ENCODE data around the gene FABP3.
A peak's percentile ranks its signal among the peaks of the same experiment; 100 is the strongest.
"Not testable (repeated sequence)": the region's sequence is repeated elsewhere in the genome, so short reads cannot be mapped to it uniquely, and the experiment has no call there.

The FABP3 gene

GRCh38 chr1:31397360-31398095, 24.7 kb upstream of the FABP3 start:
- FAIRE-seq = no peak

- FAIRE-seq = no peak
Measured at GRCh38 chr1:31396633-31397351, 23.9 kb upstream of the FABP3 start.

DNA sequence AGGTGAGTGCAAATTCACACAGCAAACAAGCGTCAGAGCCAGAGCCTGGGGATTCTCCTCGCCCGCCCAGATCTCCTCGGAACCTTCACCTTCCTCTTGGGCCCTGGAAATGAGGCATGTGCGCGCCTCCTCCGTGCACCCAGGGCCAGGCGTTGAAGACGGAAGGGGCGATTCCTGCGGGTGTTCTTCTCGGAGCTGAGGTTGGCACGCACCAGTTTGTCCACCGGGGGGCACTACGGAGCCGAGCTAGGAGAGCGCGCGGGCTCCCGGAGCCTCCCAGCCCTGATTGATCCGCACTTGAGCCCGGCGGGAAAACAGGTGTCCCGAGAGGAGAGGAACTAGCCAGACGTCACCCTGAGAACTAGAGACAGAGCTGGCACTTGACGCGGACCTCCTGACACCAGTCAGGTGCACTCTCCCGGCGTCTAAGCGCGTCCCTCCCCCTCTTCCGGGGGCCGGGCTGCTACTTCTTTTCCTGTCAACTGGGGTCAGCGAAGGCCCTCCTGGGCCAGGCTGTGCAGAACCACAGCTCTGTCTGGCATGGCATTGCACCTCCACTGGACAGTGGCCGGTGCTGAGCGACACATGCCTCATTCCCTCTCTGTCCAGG, 21.8 kb upstream of the FABP3 start:
- peak; percentile 57 for FAIRE-seq

DNA sequence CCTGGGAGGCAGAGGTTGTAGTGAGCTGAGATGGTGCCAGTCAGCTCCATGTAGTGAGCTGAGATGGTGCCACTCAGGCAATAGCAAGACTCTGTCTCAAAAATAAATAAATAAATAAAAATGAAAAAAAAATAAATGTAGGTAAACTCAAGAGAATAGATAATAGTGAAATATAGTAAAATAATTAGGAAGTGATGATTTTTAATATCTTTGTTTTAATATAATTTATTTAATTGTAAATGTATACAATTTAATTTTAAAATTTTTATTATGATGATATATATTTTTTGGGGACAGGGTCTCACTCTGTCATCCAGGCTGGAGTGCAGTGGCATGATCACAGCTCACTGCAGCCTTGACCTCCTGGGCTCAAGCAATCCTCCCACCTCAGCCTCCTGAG, 20.6 kb upstream of the FABP3 start:
- FAIRE-seq = peak; percentile 50

DNA sequence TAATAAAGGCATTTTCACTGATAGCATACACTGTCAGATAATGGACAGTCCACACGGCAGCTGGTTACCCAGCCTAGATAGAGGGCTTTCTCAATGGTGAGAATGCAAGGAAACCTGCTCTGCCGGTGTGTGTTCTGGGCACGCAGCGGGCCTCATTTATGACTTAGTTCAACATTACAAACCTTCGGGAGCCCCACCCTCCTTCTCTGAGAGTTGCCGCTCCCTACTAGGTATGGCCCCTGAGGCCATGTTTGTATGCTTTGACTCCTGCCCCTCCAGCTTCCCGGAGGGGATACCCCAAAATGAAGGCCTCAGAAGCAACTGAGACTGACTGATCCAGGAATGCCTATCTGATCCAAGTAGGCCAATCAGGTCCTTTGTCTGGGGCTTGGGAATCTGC, 17.2 kb upstream of the FABP3 start:
- no peak for FAIRE-seq

DNA sequence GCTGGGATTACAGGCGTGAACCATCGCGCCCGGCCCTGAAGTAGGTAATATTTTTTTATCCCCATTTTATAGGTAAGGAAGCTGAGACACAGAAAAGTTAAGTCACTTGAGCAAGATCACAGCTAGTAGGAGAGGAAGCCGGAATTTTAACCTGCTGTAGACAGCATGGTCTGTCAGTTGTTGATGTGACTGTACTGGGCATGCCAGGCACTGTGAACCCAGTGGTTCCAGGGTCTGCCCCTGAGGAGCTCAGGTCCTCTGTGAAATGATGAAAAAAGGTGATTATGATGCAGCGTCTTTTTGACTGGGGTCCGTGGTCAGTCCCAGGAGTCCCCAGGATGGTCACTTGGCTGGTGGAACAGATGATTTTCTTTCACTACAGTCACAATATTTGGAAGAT, 16.7 kb upstream of the FABP3 start:
- no peak for FAIRE-seq

- no peak for FAIRE-seq
Measured at GRCh38 chr1:31387612-31388011, 14.7 kb upstream of the FABP3 start.

DNA sequence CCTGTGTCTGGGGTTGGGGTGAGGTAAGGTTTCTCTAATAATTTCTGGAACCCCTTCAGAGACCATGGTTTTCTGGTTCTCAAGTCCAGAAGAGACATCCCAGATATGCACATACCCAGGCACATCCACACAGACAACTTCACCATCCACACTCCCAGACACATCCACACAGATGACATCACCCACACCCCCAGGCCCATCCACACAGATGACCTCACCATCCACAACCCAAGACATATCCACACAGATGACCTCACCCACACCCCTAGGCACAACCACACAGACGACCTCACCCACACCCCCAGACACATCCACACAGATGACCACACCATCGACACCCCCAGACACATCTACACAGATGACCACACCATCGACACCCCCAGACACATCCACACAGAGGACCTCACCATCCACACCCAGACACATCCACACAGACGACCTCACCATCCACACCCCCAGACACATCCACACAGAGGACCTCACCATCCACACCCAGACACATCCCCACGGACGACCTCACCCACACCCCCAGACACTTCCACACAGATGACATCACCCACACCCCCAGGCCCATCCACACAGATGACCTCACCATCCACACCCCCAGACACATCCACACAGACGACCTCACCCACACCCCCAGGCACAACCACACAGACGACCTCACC, 13.8 kb upstream of the FABP3 start:
- FAIRE-seq = not testable (repeated sequence)

GRCh38 chr1:31383967-31384366, 11.1 kb upstream of the FABP3 start:
- no peak for FAIRE-seq

DNA sequence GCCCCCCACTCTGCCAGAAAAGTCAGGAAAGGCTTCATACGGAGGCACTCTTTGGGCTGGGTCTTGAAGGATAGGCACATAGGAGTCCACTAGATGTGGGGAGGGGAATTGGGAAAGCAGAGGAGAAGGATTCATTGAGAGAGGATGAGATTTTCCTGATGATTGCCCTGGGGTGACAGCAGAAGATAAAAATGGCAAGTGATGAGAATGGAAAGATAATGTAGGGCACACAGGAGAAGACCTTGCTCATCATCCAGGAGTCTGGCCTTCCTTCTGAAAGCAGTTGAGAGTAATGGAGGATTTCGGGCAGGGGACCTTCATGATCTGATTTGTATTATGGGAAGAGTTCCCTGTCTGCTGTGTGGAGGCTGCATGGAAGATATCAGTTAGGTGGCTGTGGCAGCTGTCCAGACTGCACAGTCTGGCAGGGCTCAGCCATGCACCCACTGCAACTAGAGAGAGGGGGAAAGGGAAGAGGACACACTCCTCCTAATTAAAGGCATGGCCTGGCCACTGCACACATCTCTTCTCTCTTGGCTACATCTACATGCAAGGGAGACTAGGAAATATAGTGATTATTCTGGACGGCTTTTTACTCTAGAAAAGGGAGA, 9.6 kb upstream of the FABP3 start:
- no peak for FAIRE-seq

GRCh38 chr1:31381394-31382294, 8.8 kb upstream of the FABP3 start:
- FAIRE-seq = no peak

GRCh38 chr1:31380181-31380580, 7.3 kb upstream of the FABP3 start:
- no peak for FAIRE-seq

GRCh38 chr1:31378001-31378400, 5.1 kb upstream of the FABP3 start:
- FAIRE-seq = no peak

DNA sequence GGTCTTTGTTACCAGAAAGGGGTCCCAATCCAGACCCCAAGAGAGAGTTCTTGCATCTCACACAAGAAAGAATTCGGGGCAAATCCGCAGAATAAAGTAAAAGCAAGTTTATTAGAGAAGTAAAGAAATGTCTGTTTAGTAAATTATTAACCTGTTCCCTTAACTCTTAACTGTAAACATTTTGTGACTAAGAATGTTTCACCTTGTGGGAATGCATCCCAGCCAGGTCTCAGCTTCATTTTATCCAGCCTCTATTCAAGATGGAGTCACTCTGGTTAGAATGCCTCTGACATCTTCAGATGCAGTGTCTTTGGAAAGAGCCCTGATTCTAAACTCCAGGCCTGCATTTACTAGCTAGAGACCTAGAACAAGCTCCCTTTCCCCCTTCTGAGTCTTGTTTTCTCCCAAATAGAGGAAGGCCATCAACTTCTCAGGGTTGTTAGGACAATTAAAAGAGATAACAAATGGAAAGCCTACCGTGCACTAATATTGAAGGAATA, 4.5 kb upstream of the FABP3 start:
- no peak for FAIRE-seq

DNA sequence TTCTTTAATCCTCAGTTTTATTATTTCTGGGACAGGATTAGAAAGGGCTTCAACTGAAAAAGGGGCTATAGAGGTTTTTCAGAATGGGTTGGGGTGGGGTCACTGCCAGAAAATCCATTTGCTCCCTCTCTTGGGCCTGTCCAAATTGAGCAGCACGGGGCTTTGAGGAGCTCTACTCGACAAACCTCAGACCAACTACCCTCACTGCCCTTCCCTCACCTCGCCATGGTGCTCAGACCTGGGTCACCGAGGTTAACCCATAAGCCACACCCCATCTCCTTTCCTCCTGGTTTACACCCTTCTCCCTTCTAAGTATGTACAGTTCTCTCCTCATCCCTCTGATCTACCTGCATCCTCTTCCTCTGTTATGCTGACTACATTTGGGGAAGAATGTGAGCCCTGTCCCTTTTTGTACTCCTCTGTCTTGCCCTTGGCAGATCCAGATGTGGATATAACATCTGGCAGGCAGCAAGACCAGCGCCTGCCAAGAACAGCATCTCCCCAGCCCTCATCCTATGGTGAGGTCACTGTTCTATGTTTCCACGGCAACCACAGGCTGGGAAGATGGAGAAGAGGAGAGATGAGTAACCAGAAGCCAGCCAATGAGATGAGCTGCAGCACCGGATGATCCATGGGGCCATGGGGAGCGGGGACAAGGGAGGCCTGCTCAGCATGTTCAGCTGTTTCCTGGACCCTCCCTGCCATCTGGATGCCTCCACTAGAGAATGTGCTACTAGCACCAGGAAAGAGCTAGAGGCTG, 3.7 kb upstream of the FABP3 start:
- no peak for FAIRE-seq

DNA sequence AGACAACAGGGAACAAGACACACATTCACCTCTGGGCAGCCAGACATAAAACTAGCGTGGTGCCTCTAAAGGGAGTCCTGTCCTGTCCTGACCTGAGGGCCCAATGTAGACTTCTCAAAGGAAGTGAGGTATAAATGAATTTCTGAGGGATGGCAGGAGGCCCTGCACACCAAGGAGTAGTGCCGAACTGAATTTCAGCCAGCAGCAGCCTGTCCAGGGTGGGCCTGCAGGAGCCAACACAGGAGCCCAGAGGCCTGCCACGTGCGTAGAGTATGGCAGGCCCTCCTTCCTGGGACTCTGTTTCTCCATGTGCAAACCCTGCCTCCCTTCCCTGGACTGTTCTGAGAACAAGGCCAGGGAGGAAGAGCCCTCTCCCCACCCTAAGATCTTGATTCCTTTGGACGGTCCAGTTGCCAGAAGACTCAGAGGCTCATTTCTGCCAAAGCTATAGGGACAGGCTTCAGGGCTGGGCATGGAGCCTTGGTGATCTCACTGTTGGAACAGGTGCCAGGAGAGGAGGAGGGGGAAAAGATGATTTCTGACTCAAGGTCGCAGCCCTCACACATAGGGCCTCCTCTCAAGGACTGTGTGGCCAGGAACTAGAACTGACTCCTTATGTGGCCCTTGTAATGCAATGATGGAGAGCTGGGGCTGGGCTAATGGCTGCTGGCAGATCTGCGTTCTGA, 1.8 kb upstream of the FABP3 start:
- no peak for FAIRE-seq

- no peak for FAIRE-seq
Measured at GRCh38 chr1:31373897-31374486, 1.1 kb upstream of the FABP3 start.

GRCh38 chr1:31372751-31373055, 173 bp downstream of the FABP3 start:
- FAIRE-seq = no peak

DNA sequence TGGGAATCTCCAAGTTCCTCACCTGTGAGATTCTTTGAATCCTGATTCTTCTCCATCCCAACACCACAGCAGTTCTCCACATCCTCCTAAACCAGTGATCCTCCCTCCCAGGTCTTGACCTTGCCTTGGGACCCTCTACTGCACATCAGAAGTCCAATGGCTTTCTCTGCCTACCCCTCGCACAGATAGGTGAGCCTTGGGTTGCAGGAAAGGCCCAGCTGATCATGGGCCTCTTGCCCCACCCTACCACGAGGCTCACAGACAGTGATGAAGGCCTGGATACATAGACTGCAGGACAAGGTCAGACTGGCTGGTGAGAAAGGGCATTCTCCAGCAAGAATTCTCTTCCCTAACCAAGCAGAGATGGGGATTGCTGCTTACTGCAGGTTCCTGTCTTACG, 825 bp downstream of the FABP3 start:
- FAIRE-seq = no peak

Data from G401.6 (cell line).